Measurements from ENCODE around the gene DNAH5. TPM values are rescaled to one million over a fixed set of nuclear protein-coding genes. Genes with fewer than 3 reads are reported as not detected.

DNAH5 gene
- total RNA-seq, 2 experiments from 2014 or later = not detected

DNA sequence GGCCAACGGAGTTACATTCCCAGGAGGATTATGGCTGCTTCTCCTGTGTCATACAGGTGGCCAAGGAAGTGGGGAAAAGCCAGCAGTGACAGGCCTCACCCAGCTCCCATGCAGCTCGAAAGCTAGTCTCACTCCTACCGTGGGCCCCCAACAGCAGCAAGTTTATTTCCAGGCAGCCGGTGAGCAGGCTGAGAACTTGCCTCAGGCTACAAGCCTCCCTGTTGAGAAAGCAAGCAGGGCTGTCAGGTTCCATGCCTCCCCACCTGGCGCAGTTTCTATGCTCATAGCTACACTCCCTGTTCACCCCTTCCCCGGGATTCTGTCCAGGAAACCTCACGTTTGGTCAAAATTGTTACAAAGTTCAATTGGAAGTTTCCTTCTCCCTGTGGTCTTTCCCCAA is 27.5 kb upstream of the DNAH5 start:
- H3K4me3 Mint-ChIP-seq = no peak overlapping the region
- no peaks in the 10 kb centered on the region for H3K36me3 Mint-ChIP-seq
- peaks cover 4% of the 10 kb centered on the region for H3K27me3 Mint-ChIP-seq
- H3K9me3 Mint-ChIP-seq = peaks cover 3% of the 10 kb centered on the region
- no peak for DNase-seq
- H3K27ac Mint-ChIP-seq = no peak overlapping the region
- no peaks in the 10 kb centered on the region for H3K4me1 Mint-ChIP-seq

- no peaks in the 10 kb centered on the region for H3K36me3 Mint-ChIP-seq
- H3K4me1 Mint-ChIP-seq = no peaks in the 10 kb centered on the region
- no peaks in the 10 kb centered on the region for H3K9me3 Mint-ChIP-seq
- no peak for DNase-seq
- peaks cover 2% of the 10 kb centered on the region for H3K27me3 Mint-ChIP-seq
- no peak overlapping the region for H3K4me3 Mint-ChIP-seq
- H3K27ac Mint-ChIP-seq = no peak overlapping the region
Observed at GRCh38 chr5:13957032-13957645, 12.7 kb upstream of the DNAH5 start.

DNA sequence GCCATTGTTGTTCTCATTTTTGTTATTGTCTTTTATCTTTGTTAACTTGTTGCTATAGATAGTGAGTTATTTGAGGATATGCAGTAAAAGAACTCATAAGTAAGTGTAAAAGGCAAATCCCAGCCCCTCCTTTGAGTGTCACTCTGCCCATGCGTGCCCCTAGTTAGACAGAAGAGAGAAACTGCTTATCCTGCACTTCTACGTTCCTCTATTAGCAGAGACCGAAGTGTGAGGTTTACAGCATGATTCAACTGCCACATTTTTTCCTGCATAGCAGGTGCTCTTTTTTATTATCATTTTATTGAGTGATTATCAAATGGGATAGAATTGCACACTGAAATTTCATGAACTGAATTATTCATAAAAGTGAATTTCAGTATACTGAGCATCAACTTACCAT is 12.0 kb upstream of the DNAH5 start:
- DNase-seq = no peak
- Mint-ChIP-seq H3K9me3 (no peaks in the 10 kb centered on the region), H3K36me3 (no peaks in the 10 kb centered on the region), H3K27me3 (peaks cover 2% of the 10 kb centered on the region), H3K27ac (no peak overlapping the region), H3K4me3 (no peak overlapping the region), H3K4me1 (no peaks in the 10 kb centered on the region)

DNA sequence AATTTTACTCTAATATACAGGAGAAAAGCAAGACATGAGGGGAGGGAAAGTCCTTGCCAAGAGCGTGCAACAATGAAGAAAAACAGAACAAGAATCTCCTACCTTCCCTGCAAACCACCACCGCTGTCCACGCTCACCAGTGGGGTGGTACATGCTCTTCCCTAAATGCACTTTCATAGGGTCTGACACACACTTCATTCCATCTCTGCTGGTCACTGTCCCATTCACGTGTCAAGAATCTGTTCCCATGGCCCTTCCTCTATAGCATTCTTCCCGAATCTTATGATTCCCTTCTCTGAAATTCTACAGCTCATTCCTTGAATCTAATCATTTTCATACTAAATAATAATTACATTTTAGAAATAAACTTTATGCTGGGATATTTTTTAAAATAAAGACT is 11.4 kb upstream of the DNAH5 start:
- peaks cover 3% of the 10 kb centered on the region for H3K27me3 Mint-ChIP-seq
- no peak for DNase-seq
- no peaks in the 10 kb centered on the region for H3K4me1 Mint-ChIP-seq
- no peaks in the 10 kb centered on the region for H3K36me3 Mint-ChIP-seq
- H3K27ac Mint-ChIP-seq = no peak overlapping the region
- H3K4me3 Mint-ChIP-seq = no peak overlapping the region
- no peaks in the 10 kb centered on the region for H3K9me3 Mint-ChIP-seq

GRCh38 chr5:13946111-13946510 is 1.6 kb upstream of the DNAH5 start:
- H3K9me3 Mint-ChIP-seq = no peaks in the 10 kb centered on the region
- no peak overlapping the region for H3K4me3 Mint-ChIP-seq
- DNase-seq = no peak
- H3K27me3 Mint-ChIP-seq = peaks cover 4% of the 10 kb centered on the region
- no peak overlapping the region for H3K27ac Mint-ChIP-seq
- no peaks in the 10 kb centered on the region for H3K4me1 Mint-ChIP-seq
- H3K36me3 Mint-ChIP-seq = no peaks in the 10 kb centered on the region

DNA sequence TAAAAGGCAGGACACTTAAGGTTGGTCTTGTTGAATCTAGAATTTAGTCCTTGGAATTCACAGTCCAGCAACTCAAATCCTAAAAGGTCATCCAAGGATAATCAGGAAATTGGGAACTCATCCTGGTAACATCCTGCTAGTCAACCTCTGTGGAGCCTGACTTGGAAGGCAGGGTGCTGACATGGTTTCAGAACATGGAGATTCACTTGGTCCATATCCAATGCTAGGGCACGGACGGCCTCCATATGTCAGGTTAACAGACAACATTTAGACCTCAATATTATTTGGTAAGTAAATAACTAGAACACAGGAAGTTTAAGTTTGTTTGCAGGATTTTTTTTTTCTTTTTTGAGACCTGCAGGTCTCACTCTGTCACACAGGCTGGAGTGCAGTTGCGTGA is 783 bp upstream of the DNAH5 start:
- H3K27me3 Mint-ChIP-seq = no peaks in the 10 kb centered on the region
- no peaks in the 10 kb centered on the region for H3K36me3 Mint-ChIP-seq
- no peak overlapping the region for H3K4me3 Mint-ChIP-seq
- DNase-seq = no peak
- H3K27ac Mint-ChIP-seq = no peak overlapping the region
- H3K4me1 Mint-ChIP-seq = no peaks in the 10 kb centered on the region
- no peaks in the 10 kb centered on the region for H3K9me3 Mint-ChIP-seq

GRCh38 chr5:13943676-13944075 is 812 bp downstream of the DNAH5 start:
- no peaks in the 10 kb centered on the region for H3K4me1 Mint-ChIP-seq
- no peaks in the 10 kb centered on the region for H3K36me3 Mint-ChIP-seq
- no peaks in the 10 kb centered on the region for H3K9me3 Mint-ChIP-seq
- no peak for DNase-seq
- H3K4me3 Mint-ChIP-seq = no peak overlapping the region
- no peaks in the 10 kb centered on the region for H3K27me3 Mint-ChIP-seq
- H3K27ac Mint-ChIP-seq = no peak overlapping the region

DNA sequence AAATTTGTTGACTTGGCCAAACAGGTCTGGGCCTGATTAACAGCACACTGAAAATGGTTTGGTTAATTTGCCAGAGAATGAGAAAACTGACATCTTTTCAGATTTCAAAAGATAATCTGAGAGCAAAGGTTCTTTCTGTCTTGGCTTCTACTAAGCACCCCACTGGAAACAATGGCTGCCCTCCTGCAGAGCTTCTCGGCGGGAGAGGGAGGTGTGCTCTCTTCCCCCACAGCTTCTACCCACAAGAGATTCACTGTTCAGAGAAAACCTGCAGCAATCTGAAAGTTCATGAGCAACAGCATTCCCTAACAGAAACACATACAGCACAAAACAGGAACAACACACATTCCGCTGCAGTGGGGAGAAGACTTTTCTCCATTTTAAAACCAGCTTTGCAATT is 3.0 kb downstream of the DNAH5 start:
- Mint-ChIP-seq H3K27me3 (no peaks in the 10 kb centered on the region), H3K9me3 (no peaks in the 10 kb centered on the region), H3K4me3 (no peak overlapping the region), H3K4me1 (no peaks in the 10 kb centered on the region), H3K36me3 (no peaks in the 10 kb centered on the region), H3K27ac (no peak overlapping the region)
- no peak for DNase-seq

- Mint-ChIP-seq H3K4me1 (no peaks in the 10 kb centered on the region), H3K36me3 (no peaks in the 10 kb centered on the region), H3K4me3 (no peak overlapping the region), H3K9me3 (peaks cover under 1% of the 10 kb centered on the region), H3K27me3 (no peaks in the 10 kb centered on the region), H3K27ac (no peak overlapping the region)
- DNase-seq = no peak
Observed at GRCh38 chr5:13939638-13940037, 4.8 kb downstream of the DNAH5 start.

DNA sequence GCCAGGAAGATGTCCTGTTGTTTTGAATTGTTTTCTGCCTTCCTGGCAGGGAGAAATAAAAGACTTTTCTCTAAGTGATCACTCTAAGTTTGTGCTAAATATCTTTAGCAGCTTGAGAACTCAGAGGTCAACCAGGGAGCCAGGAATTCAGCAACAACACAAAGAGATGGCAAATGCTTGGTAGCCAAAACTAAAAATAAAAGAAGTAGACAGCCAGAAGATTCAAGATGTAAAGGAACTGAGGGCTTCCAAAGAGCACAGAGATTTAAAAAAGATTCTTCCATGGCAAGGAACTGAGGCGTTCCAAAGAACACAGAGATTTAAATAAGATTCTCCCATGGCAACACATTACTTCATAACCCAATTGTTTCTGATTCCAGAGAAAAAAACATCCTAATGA is 9.6 kb downstream of the DNAH5 start:
- Mint-ChIP-seq H3K27me3 (no peaks in the 10 kb centered on the region), H3K36me3 (no peaks in the 10 kb centered on the region), H3K4me3 (no peak overlapping the region), H3K27ac (no peak overlapping the region), H3K4me1 (no peaks in the 10 kb centered on the region), H3K9me3 (peaks cover 15% of the 10 kb centered on the region)
- DNase-seq = no peak

GRCh38 chr5:13934125-13934524 is 10.4 kb downstream of the DNAH5 start:
- Mint-ChIP-seq H3K9me3 (peaks cover 15% of the 10 kb centered on the region), H3K27me3 (no peaks in the 10 kb centered on the region), H3K27ac (no peak overlapping the region), H3K4me3 (no peak overlapping the region), H3K36me3 (no peaks in the 10 kb centered on the region), H3K4me1 (no peaks in the 10 kb centered on the region)
- no peak for DNase-seq

DNA sequence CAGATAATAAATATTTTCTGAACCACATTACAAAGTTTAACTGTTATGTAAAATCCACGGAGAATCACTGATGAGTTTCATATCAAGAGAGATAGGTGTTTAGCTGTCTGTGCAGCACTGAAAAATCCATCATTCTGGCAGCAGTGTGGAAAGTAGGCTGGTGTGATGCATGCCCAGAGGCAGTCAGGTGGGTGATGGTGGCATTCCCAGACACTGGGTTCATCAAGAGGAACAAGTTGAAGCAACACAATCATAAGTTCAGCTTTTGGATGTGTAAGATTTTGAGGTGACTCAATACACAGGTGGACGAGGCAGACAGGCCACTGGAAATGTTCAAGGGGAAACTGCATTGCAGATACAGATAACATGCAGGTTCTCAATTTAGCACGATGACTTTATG is 11.9 kb downstream of the DNAH5 start:
- Mint-ChIP-seq H3K27ac (no peak overlapping the region), H3K36me3 (no peaks in the 10 kb centered on the region), H3K27me3 (no peaks in the 10 kb centered on the region), H3K4me1 (no peaks in the 10 kb centered on the region), H3K4me3 (no peak overlapping the region), H3K9me3 (peaks cover 15% of the 10 kb centered on the region)
- DNase-seq = no peak

DNA sequence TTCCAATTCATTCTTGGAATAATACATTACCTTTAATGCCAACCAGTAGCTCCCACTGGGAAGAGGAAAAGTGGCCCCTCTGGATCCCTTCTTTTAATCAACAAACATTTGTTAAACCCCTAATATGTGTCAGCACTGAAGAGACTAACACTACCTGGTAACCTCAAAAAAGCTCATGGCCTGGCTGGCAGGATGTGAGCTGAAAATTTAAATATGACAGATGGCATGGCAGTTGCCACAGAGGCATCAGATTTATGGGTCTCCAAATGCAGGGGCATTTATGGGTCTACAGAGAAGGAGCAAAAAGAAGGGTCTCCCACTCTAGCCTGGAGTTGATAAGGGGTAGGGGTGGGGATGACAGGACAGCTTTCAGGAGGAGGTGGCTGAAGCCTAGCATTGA is 12.5 kb downstream of the DNAH5 start:
- Mint-ChIP-seq H3K4me3 (no peak overlapping the region), H3K4me1 (no peaks in the 10 kb centered on the region), H3K9me3 (peaks cover 15% of the 10 kb centered on the region), H3K27me3 (no peaks in the 10 kb centered on the region), H3K27ac (no peak overlapping the region), H3K36me3 (no peaks in the 10 kb centered on the region)
- no peak for DNase-seq

GRCh38 chr5:13930541-13931171 is 13.8 kb downstream of the DNAH5 start:
- H3K4me1 Mint-ChIP-seq = no peaks in the 10 kb centered on the region
- no peak overlapping the region for H3K27ac Mint-ChIP-seq
- H3K27me3 Mint-ChIP-seq = no peaks in the 10 kb centered on the region
- H3K9me3 Mint-ChIP-seq = peaks cover 15% of the 10 kb centered on the region
- H3K36me3 Mint-ChIP-seq = no peaks in the 10 kb centered on the region
- DNase-seq = no peak
- no peak overlapping the region for H3K4me3 Mint-ChIP-seq

DNA sequence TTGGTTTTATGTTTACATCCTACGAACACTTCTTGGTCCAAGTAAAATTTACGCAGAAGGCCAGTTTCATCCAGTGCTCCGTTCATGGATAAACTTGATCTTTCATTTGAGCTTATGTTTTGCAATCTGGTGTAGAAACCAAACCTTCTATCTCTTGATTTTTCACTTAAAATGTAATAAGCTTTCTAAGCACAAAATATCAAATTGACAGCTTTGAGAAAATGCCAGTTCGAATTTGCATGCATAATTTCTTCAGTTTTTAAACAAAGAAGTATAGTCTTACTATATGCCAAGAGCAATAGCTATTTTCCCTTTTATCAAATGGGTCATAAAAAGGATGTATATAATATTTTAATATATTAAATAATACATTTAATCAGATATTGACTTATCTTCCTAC is 17.8 kb downstream of the DNAH5 start:
- Mint-ChIP-seq H3K36me3 (no peaks in the 10 kb centered on the region), H3K4me3 (no peak overlapping the region), H3K9me3 (no peaks in the 10 kb centered on the region), H3K27me3 (no peaks in the 10 kb centered on the region), H3K4me1 (no peaks in the 10 kb centered on the region), H3K27ac (no peak overlapping the region)
- DNase-seq = no peak

DNA sequence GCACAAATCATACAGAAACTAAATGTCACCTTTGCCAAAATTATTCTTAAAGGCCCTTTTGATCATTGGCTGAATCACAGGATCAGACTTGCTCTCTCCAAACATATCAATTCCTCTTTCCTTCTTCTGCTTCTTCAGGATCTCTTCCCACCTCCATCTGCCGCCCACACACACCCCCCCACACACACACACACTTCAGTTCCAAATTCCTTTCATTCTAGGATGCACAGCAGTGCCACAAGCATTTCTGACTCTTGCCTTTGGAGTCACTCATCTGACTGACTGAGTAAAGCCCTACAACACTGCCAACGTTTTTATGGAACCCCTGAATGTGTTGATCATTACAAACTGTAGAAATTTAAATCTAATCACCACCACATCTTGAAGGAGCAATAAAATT is 22.9 kb downstream of the DNAH5 start:
- Mint-ChIP-seq H3K9me3 (no peaks in the 10 kb centered on the region), H3K4me1 (no peaks in the 10 kb centered on the region), H3K27ac (no peak overlapping the region), H3K36me3 (no peaks in the 10 kb centered on the region), H3K4me3 (no peak overlapping the region), H3K27me3 (no peaks in the 10 kb centered on the region)
- no peak for DNase-seq
